ENCODE results near the gene TOMM5. TPM values are rescaled to one million over a fixed set of nuclear protein-coding genes. Genes with fewer than 3 reads are reported as not detected.

Gene TOMM5
- total RNA-seq, 1 experiment from 2014 or later: 225 TPM

DNA sequence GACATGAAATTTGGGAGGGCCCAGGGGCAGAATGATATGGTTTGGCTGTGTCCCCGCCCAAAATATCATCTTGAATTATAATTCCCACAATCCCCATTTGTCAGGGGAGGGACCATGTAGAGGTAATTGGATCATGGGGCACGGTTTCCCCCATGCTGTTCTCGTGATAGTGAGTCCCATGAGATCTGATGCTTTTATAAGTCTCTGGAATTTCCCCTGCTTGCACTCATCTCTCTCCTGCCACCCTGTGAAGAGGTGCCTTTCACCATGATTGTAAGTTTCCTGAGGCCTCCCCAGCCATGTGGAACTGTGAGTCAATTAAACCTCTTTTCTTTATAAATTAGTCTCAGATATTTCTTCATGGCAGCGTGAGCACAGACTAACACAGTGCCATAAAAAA lies 27.5 kb downstream of the TOMM5 start:
- no peak for DNase-seq (ENCODE audit: extremely low read depth, low read depth)

- no peak for DNase-seq (ENCODE audit: extremely low read depth, low read depth)
These were observed 28.4 kb downstream of the TOMM5 start for GRCh38 chr9:37563806-37564513.

GRCh38 chr9:37562826-37563225 lies 29.6 kb downstream of the TOMM5 start:
- DNase-seq (ENCODE audit: extremely low read depth, low read depth): no peak

DNA sequence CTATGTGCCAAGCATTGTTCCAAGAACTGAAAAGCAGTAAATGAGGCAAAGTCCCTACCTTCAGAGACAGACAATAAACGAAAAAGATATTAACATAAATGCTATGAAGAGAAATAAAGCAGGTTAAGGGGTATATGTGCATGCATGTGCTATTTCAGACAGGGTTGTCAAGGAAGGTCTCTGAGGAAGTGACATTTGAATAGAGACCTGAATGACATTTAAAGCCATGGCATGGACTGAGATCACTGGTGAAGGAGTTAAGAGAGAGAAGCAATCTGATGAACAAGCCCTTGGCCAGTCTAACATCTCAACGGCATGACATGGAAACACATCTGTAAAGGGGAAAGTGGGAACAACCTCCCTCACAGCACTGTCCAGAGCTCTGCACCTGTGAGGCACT lies 30.7 kb downstream of the TOMM5 start:
- DNase-seq (ENCODE audit: extremely low read depth, low read depth): no peak

DNA sequence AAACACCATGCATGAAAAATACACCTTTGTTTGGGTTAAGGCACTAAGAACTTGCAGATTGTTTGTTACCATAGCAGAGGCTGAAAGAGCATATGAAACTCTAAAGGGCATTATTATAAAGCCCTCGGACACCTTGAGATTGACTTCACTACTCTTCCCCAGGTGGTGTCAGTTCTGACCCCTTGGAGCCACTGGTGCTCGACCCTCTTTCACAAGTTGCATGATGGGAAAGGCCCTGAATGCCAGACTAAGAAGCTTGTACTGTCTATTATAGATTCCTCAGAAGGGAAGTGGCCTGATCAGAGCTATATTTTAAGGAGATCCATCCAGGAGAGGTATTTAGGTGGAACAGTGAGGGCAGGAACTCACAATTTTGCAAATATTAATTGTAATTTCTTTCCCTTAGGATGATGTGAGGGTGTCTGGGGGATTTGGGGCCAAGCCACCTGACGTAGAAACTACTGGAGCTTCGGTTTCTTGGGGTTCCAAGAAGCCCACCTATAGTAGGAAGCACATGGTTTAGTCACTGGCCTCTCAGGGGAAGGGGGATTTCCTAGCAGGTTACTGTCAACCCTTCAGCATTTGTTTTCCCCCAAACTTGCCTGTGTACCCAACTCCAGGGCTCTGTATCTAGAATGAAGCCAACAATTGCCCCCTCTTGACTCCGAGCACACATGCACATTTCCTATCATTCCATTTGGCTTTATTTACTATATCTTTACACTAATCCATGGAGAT lies 32.4 kb downstream of the TOMM5 start:
- DNase-seq (ENCODE audit: extremely low read depth, low read depth): no peak

- no peak for DNase-seq (ENCODE audit: extremely low read depth, low read depth)
These were observed 33.3 kb downstream of the TOMM5 start for GRCh38 chr9:37559125-37559524.

GRCh38 chr9:37555786-37556185 lies 36.6 kb downstream of the TOMM5 start:
- no peak for DNase-seq (ENCODE audit: extremely low read depth, low read depth)

DNA sequence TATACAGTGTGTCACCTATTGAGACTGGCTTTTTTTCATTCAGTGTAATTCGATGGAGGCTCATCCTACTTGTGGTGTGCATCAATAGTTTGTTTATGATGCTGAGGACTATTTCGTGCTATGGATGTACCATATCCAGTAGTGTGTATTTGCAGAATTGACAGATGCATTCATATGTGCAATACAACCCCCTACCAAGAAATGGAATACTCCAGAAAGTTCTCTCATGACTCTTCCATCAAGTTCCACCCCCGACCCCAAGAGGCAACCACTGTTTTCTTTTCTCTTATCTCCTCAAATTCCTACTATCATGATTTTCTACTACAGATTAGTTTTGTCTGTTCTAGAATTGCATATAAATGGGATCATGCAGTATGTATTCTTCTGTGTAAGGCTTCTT lies 38.1 kb downstream of the TOMM5 start:
- no peak for DNase-seq (ENCODE audit: extremely low read depth, low read depth)

DNA sequence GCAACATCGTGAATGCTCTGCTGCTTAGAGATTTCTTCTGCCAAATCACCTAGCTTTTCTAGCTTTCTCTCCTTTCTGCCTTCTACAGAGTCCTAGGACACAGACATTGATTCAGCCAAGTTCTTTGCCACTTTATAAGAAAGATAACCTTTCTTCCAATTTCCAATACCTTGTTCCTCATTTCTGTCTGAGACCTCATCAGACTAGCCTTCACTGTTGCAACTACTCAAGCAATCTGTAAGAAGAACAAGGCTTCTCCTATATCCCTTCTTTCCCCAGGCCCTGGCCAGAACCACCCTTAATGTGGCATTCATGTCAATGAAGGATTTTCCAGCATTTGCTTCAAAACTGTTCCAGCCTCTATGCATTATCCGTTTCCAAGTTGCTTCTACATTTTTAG lies 40.5 kb downstream of the TOMM5 start:
- no peak for DNase-seq (ENCODE audit: extremely low read depth, low read depth)

- DNase-seq (ENCODE audit: extremely low read depth, low read depth): no peak
These were observed 40.9 kb downstream of the TOMM5 start for GRCh38 chr9:37551468-37551867.

- DNase-seq (ENCODE audit: extremely low read depth, low read depth): no peak
These were observed 41.6 kb downstream of the TOMM5 start for GRCh38 chr9:37550781-37551180.

DNA sequence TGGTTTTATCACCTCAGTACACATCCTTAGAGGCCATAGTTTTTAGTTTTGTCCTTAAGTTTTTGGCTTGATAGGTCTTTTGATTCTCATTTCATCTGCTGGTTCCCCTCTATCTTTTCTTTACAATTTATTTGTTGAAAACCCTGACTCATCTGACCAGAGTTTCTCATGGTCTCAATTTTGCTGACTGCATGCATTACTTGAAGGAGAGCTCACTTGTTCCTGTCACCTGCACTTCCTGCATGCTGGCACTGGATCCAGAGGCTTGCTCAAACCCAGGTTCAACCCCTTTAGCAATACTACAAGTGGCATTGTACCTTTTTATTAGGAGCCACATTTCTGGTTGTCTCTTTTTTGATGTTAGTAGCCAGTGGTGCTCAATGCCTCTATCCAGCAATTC lies 42.9 kb downstream of the TOMM5 start:
- DNase-seq (ENCODE audit: extremely low read depth, low read depth): no peak

DNA sequence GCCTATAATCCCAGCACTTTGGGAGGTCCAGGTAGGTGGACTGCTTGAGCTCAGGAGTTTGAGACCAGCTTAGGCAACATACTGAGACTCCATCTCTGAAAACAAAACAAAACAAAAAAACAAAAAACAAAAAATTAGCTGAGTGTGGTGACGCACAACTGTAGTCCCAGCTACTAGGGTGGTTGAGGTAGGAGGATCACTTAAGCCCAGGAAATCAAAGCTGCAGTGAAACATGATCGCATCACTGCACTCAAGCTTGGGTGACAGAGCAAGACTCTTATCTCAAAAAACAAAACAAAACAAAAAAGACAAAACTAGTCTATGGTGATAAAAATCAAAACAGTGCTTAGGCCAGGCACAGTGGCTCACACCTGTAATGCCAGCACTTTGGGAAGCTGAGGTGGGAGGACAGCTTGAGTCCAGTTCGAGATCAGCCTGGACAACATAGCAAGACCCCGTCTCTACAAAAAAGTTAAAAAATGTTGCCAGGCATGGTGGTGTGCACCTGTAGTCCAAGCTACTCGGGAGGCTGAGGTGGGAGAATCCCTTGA lies 45.0 kb downstream of the TOMM5 start:
- DNase-seq (ENCODE audit: extremely low read depth, low read depth): no peak

DNA sequence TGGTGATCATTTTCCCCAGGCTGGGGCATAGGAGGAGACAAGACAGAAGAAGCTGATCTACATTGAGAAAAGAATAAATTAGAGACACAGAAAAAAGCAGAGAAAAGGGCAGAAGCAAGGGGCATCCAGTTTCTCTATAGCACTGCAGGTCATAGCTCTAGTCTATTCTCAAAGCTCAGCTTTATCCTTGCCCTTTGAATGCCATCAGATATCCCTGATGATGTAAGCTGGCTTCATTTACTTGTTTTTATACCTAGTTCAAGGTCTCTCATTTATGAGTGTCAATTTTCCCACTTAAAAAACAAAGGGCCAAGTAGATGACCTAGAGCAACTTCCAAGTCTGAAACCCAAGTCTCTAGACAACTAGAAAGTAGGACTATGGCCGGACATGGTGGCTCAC lies 48.9 kb downstream of the TOMM5 start:
- no peak for DNase-seq (ENCODE audit: extremely low read depth, low read depth)

GRCh38 chr9:37542895-37543294 lies 49.5 kb downstream of the TOMM5 start:
- DNase-seq (ENCODE audit: extremely low read depth, low read depth): no peak

DNA sequence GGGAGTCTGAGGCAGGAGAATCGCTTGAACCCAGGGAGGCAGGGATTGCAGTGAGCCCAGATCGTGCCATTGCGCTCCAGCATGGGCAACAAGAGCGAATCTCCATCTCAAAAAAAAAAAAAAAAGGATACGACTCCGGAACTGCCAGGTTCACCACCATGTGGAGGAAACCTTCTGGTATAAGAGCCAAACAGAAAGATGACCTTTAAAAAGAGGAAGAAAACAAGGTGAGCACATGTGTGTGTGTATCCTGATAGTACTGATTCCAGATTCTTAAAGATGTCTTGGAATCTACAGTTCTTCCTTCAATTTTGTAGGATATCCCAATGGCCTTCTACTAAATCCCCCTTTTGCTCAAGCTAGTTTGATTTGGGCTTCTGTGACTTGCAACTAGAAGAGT lies 49.9 kb downstream of the TOMM5 start:
- no peak for DNase-seq (ENCODE audit: extremely low read depth, low read depth)

- DNase-seq (ENCODE audit: extremely low read depth, low read depth): no peak
These were observed 50.9 kb downstream of the TOMM5 start for GRCh38 chr9:37541465-37541864.

- no peak for DNase-seq (ENCODE audit: extremely low read depth, low read depth)
These were observed 51.8 kb downstream of the TOMM5 start for GRCh38 chr9:37540634-37541033.

GRCh38 chr9:37539634-37540033 lies 52.8 kb downstream of the TOMM5 start:
- DNase-seq (ENCODE audit: extremely low read depth, low read depth): no peak
